Smooth muscle cell (in vitro differentiated cells): ENCODE results near the gene EPS8. TPM values are rescaled to one million over a fixed set of nuclear protein-coding genes. Genes with fewer than 3 reads are reported as not detected.

Experiments
- DNase-seq: peaks from one replicate; lab custom pipeline; 2025; ENCODE audit not compliant: unreplicated experiment; lab: John Stamatoyannopoulos, UW
- H2AFZ ChIP-seq: fragments of 200-600 bp; sonication (generic); 2 replicates; pipeline ENCODE4 v1.6.0; 2016; ENCODE audit warnings: antibody characterized with exemption, low read depth, mild to moderate bottlenecking
- H3F3A ChIP-seq: fragments of 200-600 bp; sonication (generic); 2 replicates; pipeline ENCODE4 v1.6.0; 2017; ENCODE audit warnings: antibody characterized with exemption, low read depth
- H3K27ac ChIP-seq: fragments of 200-600 bp; sonication (generic); 2 replicates; pipeline ENCODE4 v1.5.1; 2016; ENCODE audit warnings: low read depth, mild to moderate bottlenecking
- H3K27me3 ChIP-seq: fragments of 200-600 bp; sonication (generic); 2 replicates; pipeline ENCODE4 v1.6.1; 2016; ENCODE audit warnings: low read depth, mild to moderate bottlenecking
- H3K36me3 ChIP-seq: fragments of 200-600 bp; sonication (generic); 2 replicates; pipeline ENCODE4 v1.5.1; 2016; ENCODE audit warnings: low read depth
- H3K4me1 ChIP-seq: fragments of 200-600 bp; sonication (generic); 2 replicates; pipeline ENCODE4 v1.5.1; 2016; ENCODE audit warnings: low read depth
- H3K4me2 ChIP-seq: fragments of 200-600 bp; sonication (generic); 2 replicates; pipeline ENCODE4 v1.6.0; 2016; ENCODE audit warnings: mild to moderate bottlenecking
- H3K4me3 ChIP-seq: fragments of 200-600 bp; sonication (generic); 2 replicates; pipeline ENCODE4 v1.5.1; 2016; ENCODE audit warnings: mild to moderate bottlenecking
- H3K79me2 ChIP-seq: fragments of 200-600 bp; sonication (generic); 2 replicates; pipeline ENCODE4 v1.6.0; 2016; ENCODE audit warnings: low read depth, mild to moderate bottlenecking
- H3K9ac ChIP-seq: fragments of 200-600 bp; sonication (generic); 2 replicates; pipeline ENCODE4 v1.6.0; 2016; ENCODE audit warnings: low read depth
- H3K9me3 ChIP-seq: fragments of 200-600 bp; sonication (generic); replicated peaks from 2 replicates; pipeline ENCODE4 v1.5.1; 2016; ENCODE audit warnings: low read depth
- H4K20me1 ChIP-seq: fragments of 200-600 bp; sonication (generic); 2 replicates; pipeline ENCODE4 v1.6.0; 2016; ENCODE audit warnings: low read depth
- CTCF ChIP-seq: fragments of 200-600 bp; sonication (generic); IDR thresholded peaks from 2 replicates; pipeline ENCODE4 v1.5.1; 2017; ENCODE audit warnings: borderline replicate concordance, mild to moderate bottlenecking, antibody characterized with exemption; ENCODE audit not compliant: insufficient read depth, poor library complexity, severe bottlenecking
- WGBS: methylation state at CpG from one replicate; pipeline ENCODE4 v1.1.7; 2016; ENCODE audit warnings: low lambda C conversion rate; 5-methylcytosine and 5-hydroxymethylcytosine counted together
- polyA plus RNA-seq: library from polyadenylated mRNA; unstranded; fragments of >200 nt; fragmentation: Nextera tagmentation; extraction: Ambion mirVana; gene quantifications from 2 replicates; pipeline ENCODE4 v1.2.1, GENCODE V29; 2016
- total RNA-seq: library from RNA; depleted of rRNA; stranded (reverse); fragments of >200 nt; gene quantifications from 2 replicates; pipeline ENCODE4 v1.2.3, GENCODE V29; 2014

Gene EPS8
- total and polyA plus RNA-seq, 2 experiments from 2014 or later: 27.5 to 68.3 TPM

GRCh38 chr12:15831315-15831978, 42.3 kb upstream of the EPS8 start:
- Histone ChIP-seq H2AFZ (no peak overlapping the region), H3K4me1 (no peaks in the 10 kb centered on the region), H3K79me2 (no peaks in the 10 kb centered on the region), H3K27me3 (no peaks in the 10 kb centered on the region), H4K20me1 (no peaks in the 10 kb centered on the region), H3K27ac (no peak overlapping the region), H3K4me2 (no peak overlapping the region), H3K9ac (no peak overlapping the region), H3F3A (no peaks in the 10 kb centered on the region), H3K9me3 (no peaks in the 10 kb centered on the region), H3K4me3 (no peak overlapping the region), H3K36me3 (no peaks in the 10 kb centered on the region)
- 98% methylated on average over 3 of the region's 3 CpGs for WGBS
- DNase-seq: no peak
- no peak for TF ChIP-seq CTCF

GRCh38 chr12:15830538-15830937, 41.4 kb upstream of the EPS8 start:
- H3K27me3 ChIP-seq: no peaks in the 10 kb centered on the region
- H3K4me2 ChIP-seq: peak overlapping the region; percentile 60
- DNase-seq: no peak
- no peaks in the 10 kb centered on the region for H3F3A ChIP-seq
- no peak overlapping the region for H2AFZ ChIP-seq
- no peaks in the 10 kb centered on the region for H3K36me3 ChIP-seq
- no peak overlapping the region for H3K9ac ChIP-seq
- peak overlapping the region; percentile 47 for H3K27ac ChIP-seq
- no peaks in the 10 kb centered on the region for H3K4me1 ChIP-seq
- TF ChIP-seq CTCF: no peak
- H3K79me2 ChIP-seq: no peaks in the 10 kb centered on the region
- no peak overlapping the region for H3K4me3 ChIP-seq
- WGBS: 46% methylated on average over 3 of the region's 3 CpGs
- H4K20me1 ChIP-seq: no peaks in the 10 kb centered on the region
- no peaks in the 10 kb centered on the region for H3K9me3 ChIP-seq

- 74% methylated on average over 3 of the region's 3 CpGs for WGBS
- no peak overlapping the region for H3K4me3 ChIP-seq
- no peak for DNase-seq
Observed at GRCh38 chr12:15829949-15830348, 40.8 kb upstream of the EPS8 start.

More at GRCh38 chr12:15829949-15830348, 40.8 kb upstream of the EPS8 start:
- no peaks in the 10 kb centered on the region for H3K36me3 ChIP-seq
- no peak for TF ChIP-seq CTCF
- no peaks in the 10 kb centered on the region for H3K9me3 ChIP-seq
- no peak overlapping the region for H3K9ac ChIP-seq
- peak overlapping the region; percentile 71 for H2AFZ ChIP-seq
- no peaks in the 10 kb centered on the region for H3K27me3 ChIP-seq
- H3K27ac ChIP-seq: peak overlapping the region; percentile 47
- H4K20me1 ChIP-seq: no peaks in the 10 kb centered on the region
- H3K79me2 ChIP-seq: no peaks in the 10 kb centered on the region
- H3K4me2 ChIP-seq: peak overlapping the region; percentile 60
- no peaks in the 10 kb centered on the region for H3F3A ChIP-seq
- no peaks in the 10 kb centered on the region for H3K4me1 ChIP-seq
